Spleen (tissue), 7 donors: ENCODE results near the gene FAM25G.

Source experiments
- POLR2A ChIP-seq, 3 donors: fragments of 450-650 bp; IDR thresholded peaks; one replicate each; pipeline ENCODE4 v1.5.1; 2017; ENCODE audit warnings: antibody characterized with exemption in 3 of 3, mild to moderate bottlenecking in 1 of 3
- TF ChIP-seq, protein P1 (sequence below), 11 experiments: fragments of 200-600 bp in 7 of 11; fragments of 450-650 bp in 4 of 11; sonication (generic) in 4 of 11; IDR thresholded peaks in 8 of 11; conservative IDR thresholded peaks in 3 of 11; 1 replicate in 7 of 11; 2 replicates in 4 of 11; pipeline versions ENCODE4 v1.4.0 to v1.8.0; 2016 to 2021; ENCODE audit warnings: antibody characterized with exemption in 11 of 11, inconsistent platforms in 4 of 11, mild to moderate bottlenecking in 1 of 11
- donor health status: DM: no; HTN: no; CAD: no; lungs with moderate emphysema.
- donor health status: DM: no; HTN: no; CAD: no.
- donor health status: DM: no; HTN: no; CAD: no.

- TF ChIP-seq POLR2A (IDR thresholded peaks at IDR 0.05) = no peak
- TF ChIP-seq, protein P1, sequence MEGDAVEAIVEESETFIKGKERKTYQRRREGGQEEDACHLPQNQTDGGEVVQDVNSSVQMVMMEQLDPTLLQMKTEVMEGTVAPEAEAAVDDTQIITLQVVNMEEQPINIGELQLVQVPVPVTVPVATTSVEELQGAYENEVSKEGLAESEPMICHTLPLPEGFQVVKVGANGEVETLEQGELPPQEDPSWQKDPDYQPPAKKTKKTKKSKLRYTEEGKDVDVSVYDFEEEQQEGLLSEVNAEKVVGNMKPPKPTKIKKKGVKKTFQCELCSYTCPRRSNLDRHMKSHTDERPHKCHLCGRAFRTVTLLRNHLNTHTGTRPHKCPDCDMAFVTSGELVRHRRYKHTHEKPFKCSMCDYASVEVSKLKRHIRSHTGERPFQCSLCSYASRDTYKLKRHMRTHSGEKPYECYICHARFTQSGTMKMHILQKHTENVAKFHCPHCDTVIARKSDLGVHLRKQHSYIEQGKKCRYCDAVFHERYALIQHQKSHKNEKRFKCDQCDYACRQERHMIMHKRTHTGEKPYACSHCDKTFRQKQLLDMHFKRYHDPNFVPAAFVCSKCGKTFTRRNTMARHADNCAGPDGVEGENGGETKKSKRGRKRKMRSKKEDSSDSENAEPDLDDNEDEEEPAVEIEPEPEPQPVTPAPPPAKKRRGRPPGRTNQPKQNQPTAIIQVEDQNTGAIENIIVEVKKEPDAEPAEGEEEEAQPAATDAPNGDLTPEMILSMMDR (IDR thresholded peaks at IDR 0.05 in 8 of 11, conservative IDR thresholded peaks at IDR 0.05 in 3 of 11) = no peak
Measured at GRCh38 chr10:47449102-47449978, 42.2 kb downstream of the FAM25G start.
